IgD-negative memory B cell (primary cell): ENCODE results near the gene SEC14L2. TPM values are rescaled to one million over a fixed set of nuclear protein-coding genes. Genes with fewer than 3 reads are reported as not detected.

Source experiments
- H3K27ac Mint-ChIP-seq, 3 donors: one replicate each; pipeline ENCODE4 v1.8.0; 2020 to 2022; ENCODE audit warnings: mild to moderate bottlenecking in 3 of 3, mixed read lengths in 3 of 3, moderate library complexity in 1 of 3
- H3K27me3 Mint-ChIP-seq: one replicate; pipeline ENCODE4 v1.8.0; 2021; ENCODE audit warnings: mixed read lengths
- H3K36me3 Mint-ChIP-seq: one replicate; pipeline ENCODE4 v1.8.0; 2020; ENCODE audit warnings: mild to moderate bottlenecking, mixed read lengths
- H3K4me1 Mint-ChIP-seq, 3 donors: one replicate each; pipeline ENCODE4 v1.8.0; 2020 to 2022; ENCODE audit warnings: mixed read lengths in 3 of 3, mild to moderate bottlenecking in 1 of 3
- H3K4me3 Mint-ChIP-seq, 4 donors: one replicate each; pipeline ENCODE4 v1.8.0; 2020 to 2022; ENCODE audit warnings: mild to moderate bottlenecking in 4 of 4, mixed read lengths in 4 of 4, moderate library complexity in 3 of 4
- H3K9me3 Mint-ChIP-seq, 3 donors: one replicate each; pipeline ENCODE4 v1.8.0; 2020 to 2021; ENCODE audit warnings: mixed read lengths in 3 of 3, mild to moderate bottlenecking in 1 of 3
- polyA plus RNA-seq: library from polyadenylated mRNA; unstranded; fragments of 300-500 nt; fragmentation: Illumina TruSeq; gene quantifications from one replicate; pipeline ENCODE4 v1.2.3, GENCODE V29; 2021

Gene SEC14L2
- polyA plus RNA-seq, 1 donor from 2014 or later, result 1.1 TPM

GRCh38 chr22:30406400-30406799, 9.6 kb downstream of the SEC14L2 start:
- Mint-ChIP-seq H3K9me3 (no peaks in the 10 kb centered on the region), H3K27ac (no peak overlapping the region)

GRCh38 chr22:30408388-30409102, 11.7 kb downstream of the SEC14L2 start:
- H3K9me3 Mint-ChIP-seq, result no peaks in the 10 kb centered on the region
- H3K27me3 Mint-ChIP-seq, result no peaks in the 10 kb centered on the region
- H3K4me3 Mint-ChIP-seq, result no peak overlapping the region
- H3K4me1 Mint-ChIP-seq, result no peaks in the 10 kb centered on the region
- peaks cover 5% of the 10 kb centered on the region for H3K36me3 Mint-ChIP-seq
- H3K27ac Mint-ChIP-seq, result no peak overlapping the region

More at GRCh38 chr22:30406400-30406799, 9.6 kb downstream of the SEC14L2 start:
- no peaks in the 10 kb centered on the region for H3K4me1 Mint-ChIP-seq
- H3K4me3 Mint-ChIP-seq, result no peak overlapping the region
- H3K27me3 Mint-ChIP-seq, result no peaks in the 10 kb centered on the region
- H3K36me3 Mint-ChIP-seq, result no peaks in the 10 kb centered on the region

GRCh38 chr22:30411780-30412179, 15.0 kb downstream of the SEC14L2 start:
- Mint-ChIP-seq H3K27ac (no peak overlapping the region), H3K4me3 (no peak overlapping the region), H3K4me1 (no peaks in the 10 kb centered on the region), H3K27me3 (no peaks in the 10 kb centered on the region), H3K9me3 (no peaks in the 10 kb centered on the region), H3K36me3 (peaks cover 12% of the 10 kb centered on the region)

GRCh38 chr22:30413001-30413400, 16.2 kb downstream of the SEC14L2 start:
- Mint-ChIP-seq H3K27me3 (no peaks in the 10 kb centered on the region), H3K4me1 (no peaks in the 10 kb centered on the region), H3K4me3 (no peak overlapping the region), H3K9me3 (no peaks in the 10 kb centered on the region), H3K27ac (no peak overlapping the region), H3K36me3 (peaks cover 12% of the 10 kb centered on the region)

- H3K4me1 Mint-ChIP-seq, result no peaks in the 10 kb centered on the region
- H3K9me3 Mint-ChIP-seq, result no peaks in the 10 kb centered on the region
- no peak overlapping the region for H3K4me3 Mint-ChIP-seq
- H3K36me3 Mint-ChIP-seq, result peaks cover 12% of the 10 kb centered on the region
- peak overlapping the region in 2 of 3 donors; percentile 54 to 84 for H3K27ac Mint-ChIP-seq
- no peaks in the 10 kb centered on the region for H3K27me3 Mint-ChIP-seq
Observed at GRCh38 chr22:30413745-30414524, 17.1 kb downstream of the SEC14L2 start.

- H3K4me3 Mint-ChIP-seq, result no peak overlapping the region
Observed at GRCh38 chr22:30414525-30415047, 17.8 kb downstream of the SEC14L2 start.

GRCh38 chr22:30416403-30416802, 19.6 kb downstream of the SEC14L2 start:
- Mint-ChIP-seq H3K4me1 (no peaks in the 10 kb centered on the region), H3K4me3 (no peak overlapping the region), H3K36me3 (peaks cover 12% of the 10 kb centered on the region), H3K27me3 (no peaks in the 10 kb centered on the region), H3K9me3 (no peaks in the 10 kb centered on the region), H3K27ac (no peak overlapping the region)

More at GRCh38 chr22:30414525-30415047, 17.8 kb downstream of the SEC14L2 start:
- H3K27ac Mint-ChIP-seq, result peak overlapping the region in 1 of 3 donors; percentile 84
- H3K36me3 Mint-ChIP-seq, result peaks cover 12% of the 10 kb centered on the region
- H3K9me3 Mint-ChIP-seq, result no peaks in the 10 kb centered on the region
- H3K4me1 Mint-ChIP-seq, result no peaks in the 10 kb centered on the region
- H3K27me3 Mint-ChIP-seq, result no peaks in the 10 kb centered on the region

- no peaks in the 10 kb centered on the region for H3K9me3 Mint-ChIP-seq
- H3K27me3 Mint-ChIP-seq, result no peaks in the 10 kb centered on the region
- peaks cover 0 to 3% (median 0%) of the 10 kb centered on the region in 3 donors for H3K4me1 Mint-ChIP-seq
- peaks cover 12% of the 10 kb centered on the region for H3K36me3 Mint-ChIP-seq
- no peak overlapping the region for H3K27ac Mint-ChIP-seq
- H3K4me3 Mint-ChIP-seq, result no peak overlapping the region
Observed at GRCh38 chr22:30416837-30417236, 20.0 kb downstream of the SEC14L2 start.

- H3K36me3 Mint-ChIP-seq, result peaks cover 4% of the 10 kb centered on the region
- H3K4me1 Mint-ChIP-seq, result peaks cover 13 to 26% (median 17%) of the 10 kb centered on the region in 3 donors
Observed at GRCh38 chr22:30420347-30421125, 23.7 kb downstream of the SEC14L2 start.

GRCh38 chr22:30421695-30422480, 25.1 kb downstream of the SEC14L2 start:
- peak overlapping the region in 3 of 4 donors; percentile 78 to 96 (median 91) for H3K4me3 Mint-ChIP-seq
- peak overlapping the region in 2 of 3 donors; percentile 67 to 95 for H3K27ac Mint-ChIP-seq
- H3K36me3 Mint-ChIP-seq, result no peaks in the 10 kb centered on the region
- H3K27me3 Mint-ChIP-seq, result no peaks in the 10 kb centered on the region
- H3K4me1 Mint-ChIP-seq, result peaks cover 21 to 29% (median 27%) of the 10 kb centered on the region in 3 donors
- H3K9me3 Mint-ChIP-seq, result no peaks in the 10 kb centered on the region

More at GRCh38 chr22:30420347-30421125, 23.7 kb downstream of the SEC14L2 start:
- peak overlapping the region in 1 of 3 donors; percentile 85 for H3K27ac Mint-ChIP-seq
- no peaks in the 10 kb centered on the region for H3K9me3 Mint-ChIP-seq
- H3K4me3 Mint-ChIP-seq, result peak overlapping the region in 2 of 4 donors; percentile 33 to 54
- H3K27me3 Mint-ChIP-seq, result no peaks in the 10 kb centered on the region

GRCh38 chr22:30422481-30423300, 25.9 kb downstream of the SEC14L2 start:
- Mint-ChIP-seq H3K36me3 (no peaks in the 10 kb centered on the region), H3K27me3 (no peaks in the 10 kb centered on the region), H3K27ac (peak overlapping the region in 2 of 3 donors; percentile 67 to 95), H3K4me1 (peaks cover 21 to 31% (median 28%) of the 10 kb centered on the region in 3 donors), H3K4me3 (peak overlapping the region; percentile 91 to 99 (median 96)), H3K9me3 (no peaks in the 10 kb centered on the region)

GRCh38 chr22:30423301-30423958, 26.6 kb downstream of the SEC14L2 start:
- Mint-ChIP-seq H3K9me3 (no peaks in the 10 kb centered on the region), H3K27ac (peak overlapping the region; percentile 81 to 98 (median 95)), H3K27me3 (no peaks in the 10 kb centered on the region), H3K36me3 (no peaks in the 10 kb centered on the region), H3K4me1 (peaks cover 21 to 31% (median 28%) of the 10 kb centered on the region in 3 donors), H3K4me3 (peak overlapping the region; percentile 91 to 99 (median 96))
